Measurements from ENCODE around the gene PIMREG.

PIMREG gene

DNA sequence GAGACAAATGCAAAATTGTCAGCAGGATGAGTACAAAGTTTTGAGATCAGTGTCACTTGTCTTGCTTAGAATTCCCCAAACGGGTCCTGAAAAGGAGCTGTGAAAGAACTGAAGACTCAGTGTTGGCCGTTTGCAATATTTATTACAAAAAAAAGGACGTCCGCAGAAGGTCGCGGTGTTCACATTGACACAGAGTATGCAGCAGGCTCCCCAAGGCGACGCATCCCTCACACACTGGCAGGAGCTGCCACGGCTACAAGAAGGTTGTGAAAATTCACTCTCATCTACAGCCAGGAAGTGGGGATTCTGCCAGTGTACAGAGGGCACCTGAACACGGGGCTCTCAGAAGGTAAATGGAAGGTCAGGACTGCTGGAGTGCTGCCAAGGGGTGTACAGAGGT lies 35.5 kb upstream of the PIMREG start:
- Histone ChIP-seq H4K20me1 (ENCODE audit: insufficient read depth) (no peaks in the 10 kb centered on the region), H3K27me3 (ENCODE audit: insufficient read depth, low read depth) (no peaks in the 10 kb centered on the region), H3K4me2 (no peak overlapping the region), H3K79me2 (ENCODE audit: insufficient read depth, low read depth) (no peaks in the 10 kb centered on the region), H3K36me3 (ENCODE audit: insufficient read depth) (no peaks in the 10 kb centered on the region), H3K27ac (no peak overlapping the region), H3K4me1 (ENCODE audit: low read depth, poor library complexity, severe bottlenecking) (no peaks in the 10 kb centered on the region), H3K4me3 (IDR thresholded peaks at IDR 0.05; ENCODE audit: insufficient read depth, low read depth, low read length) (no peak overlapping the region), H3K9ac (no peak overlapping the region), H2AFZ (ENCODE audit: low read depth) (no peak overlapping the region)
- TF ChIP-seq, protein P1, sequence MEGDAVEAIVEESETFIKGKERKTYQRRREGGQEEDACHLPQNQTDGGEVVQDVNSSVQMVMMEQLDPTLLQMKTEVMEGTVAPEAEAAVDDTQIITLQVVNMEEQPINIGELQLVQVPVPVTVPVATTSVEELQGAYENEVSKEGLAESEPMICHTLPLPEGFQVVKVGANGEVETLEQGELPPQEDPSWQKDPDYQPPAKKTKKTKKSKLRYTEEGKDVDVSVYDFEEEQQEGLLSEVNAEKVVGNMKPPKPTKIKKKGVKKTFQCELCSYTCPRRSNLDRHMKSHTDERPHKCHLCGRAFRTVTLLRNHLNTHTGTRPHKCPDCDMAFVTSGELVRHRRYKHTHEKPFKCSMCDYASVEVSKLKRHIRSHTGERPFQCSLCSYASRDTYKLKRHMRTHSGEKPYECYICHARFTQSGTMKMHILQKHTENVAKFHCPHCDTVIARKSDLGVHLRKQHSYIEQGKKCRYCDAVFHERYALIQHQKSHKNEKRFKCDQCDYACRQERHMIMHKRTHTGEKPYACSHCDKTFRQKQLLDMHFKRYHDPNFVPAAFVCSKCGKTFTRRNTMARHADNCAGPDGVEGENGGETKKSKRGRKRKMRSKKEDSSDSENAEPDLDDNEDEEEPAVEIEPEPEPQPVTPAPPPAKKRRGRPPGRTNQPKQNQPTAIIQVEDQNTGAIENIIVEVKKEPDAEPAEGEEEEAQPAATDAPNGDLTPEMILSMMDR (conservative IDR thresholded peaks at IDR 0.05; ENCODE audit: low read depth, low read length), result no peak

DNA sequence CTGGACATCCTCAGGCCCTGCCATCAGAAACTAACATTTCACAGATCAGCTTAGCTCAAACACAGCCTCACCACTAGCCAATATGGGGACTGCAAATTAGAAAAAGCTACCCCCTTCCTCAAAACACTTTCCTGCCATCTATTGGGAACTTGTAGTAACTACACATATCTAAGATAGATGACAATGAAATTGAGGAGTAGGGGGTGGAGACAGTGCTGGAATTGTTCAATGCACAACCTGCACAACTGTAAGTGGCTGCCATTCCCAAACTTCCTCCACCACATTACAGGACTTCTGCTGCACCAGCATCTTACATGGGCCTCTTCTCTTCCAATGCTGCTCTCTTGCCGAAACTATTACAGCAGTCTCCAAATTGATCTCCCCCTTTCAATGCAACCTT lies 31.2 kb upstream of the PIMREG start:
- Histone ChIP-seq H3K27ac (no peak overlapping the region), H3K36me3 (ENCODE audit: insufficient read depth) (no peaks in the 10 kb centered on the region), H4K20me1 (ENCODE audit: insufficient read depth) (no peaks in the 10 kb centered on the region), H3K4me3 (IDR thresholded peaks at IDR 0.05; ENCODE audit: insufficient read depth, low read depth, low read length) (no peak overlapping the region), H3K9ac (no peak overlapping the region), H2AFZ (ENCODE audit: low read depth) (no peak overlapping the region), H3K4me1 (ENCODE audit: low read depth, poor library complexity, severe bottlenecking) (no peaks in the 10 kb centered on the region), H3K79me2 (ENCODE audit: insufficient read depth, low read depth) (no peaks in the 10 kb centered on the region), H3K4me2 (no peak overlapping the region), H3K27me3 (ENCODE audit: insufficient read depth, low read depth) (no peaks in the 10 kb centered on the region)
- TF ChIP-seq, protein P1 (conservative IDR thresholded peaks at IDR 0.05; ENCODE audit: low read depth, low read length), result 0 out of 2 replicates have a peak, but pooled peaks have one; percentile 33

DNA sequence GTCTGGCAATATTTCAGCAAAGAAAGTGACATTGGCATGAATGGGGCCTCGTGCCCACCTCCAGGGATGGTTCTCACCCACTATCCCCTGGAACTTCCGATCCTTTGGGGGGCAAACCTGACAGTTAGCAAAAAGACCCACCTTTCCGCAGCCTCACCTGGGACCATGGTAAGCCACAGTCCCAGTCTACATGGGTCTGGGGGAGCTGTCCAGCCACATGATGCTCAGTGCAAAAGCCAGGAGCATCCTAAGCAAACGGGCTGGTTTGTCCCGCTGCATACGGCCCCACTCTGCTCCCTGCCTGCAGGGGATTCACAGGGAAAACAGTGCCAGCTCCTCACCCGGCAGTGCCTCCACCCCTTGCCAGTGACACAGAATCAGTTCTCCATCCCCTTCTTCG lies 28.6 kb upstream of the PIMREG start:
- Histone ChIP-seq H3K27me3 (ENCODE audit: insufficient read depth, low read depth) (no peaks in the 10 kb centered on the region), H3K4me3 (IDR thresholded peaks at IDR 0.05; ENCODE audit: insufficient read depth, low read depth, low read length) (no peak overlapping the region), H3K79me2 (ENCODE audit: insufficient read depth, low read depth) (no peaks in the 10 kb centered on the region), H3K4me2 (no peak overlapping the region), H3K27ac (no peak overlapping the region), H3K9ac (no peak overlapping the region), H3K4me1 (ENCODE audit: low read depth, poor library complexity, severe bottlenecking) (no peaks in the 10 kb centered on the region), H2AFZ (ENCODE audit: low read depth) (no peak overlapping the region), H4K20me1 (ENCODE audit: insufficient read depth) (no peaks in the 10 kb centered on the region), H3K36me3 (ENCODE audit: insufficient read depth) (no peaks in the 10 kb centered on the region)
- TF ChIP-seq, protein P1 (conservative IDR thresholded peaks at IDR 0.05; ENCODE audit: low read depth, low read length), result no peak

DNA sequence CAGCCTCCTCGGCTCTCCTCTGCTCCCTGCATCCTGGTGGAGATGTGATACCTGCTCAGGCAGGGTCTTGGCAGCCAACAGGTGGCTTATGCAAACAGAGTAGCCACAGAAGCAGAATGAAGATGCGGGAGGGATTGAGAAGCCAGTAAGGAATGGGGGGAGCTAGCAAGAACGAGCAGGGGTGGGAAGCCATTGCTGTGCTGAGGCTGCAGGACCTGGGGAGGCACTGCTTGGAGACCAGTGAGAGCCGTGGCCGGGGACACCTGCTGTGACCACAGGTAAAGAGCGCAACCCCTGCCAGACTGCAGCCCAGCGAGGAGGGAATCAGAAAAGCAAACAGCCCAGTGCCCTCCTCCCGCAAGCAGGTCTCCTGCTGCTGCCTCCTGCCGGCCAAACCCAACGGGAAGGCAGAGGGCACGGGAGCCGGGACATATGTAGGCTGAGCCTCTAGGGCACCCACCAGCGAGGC lies 24.0 kb upstream of the PIMREG start:
- Histone ChIP-seq H3K27ac (no peak overlapping the region), H2AFZ (ENCODE audit: low read depth) (no peak overlapping the region), H3K4me3 (IDR thresholded peaks at IDR 0.05; ENCODE audit: insufficient read depth, low read depth, low read length) (no peak overlapping the region), H3K4me1 (ENCODE audit: low read depth, poor library complexity, severe bottlenecking) (no peaks in the 10 kb centered on the region), H3K27me3 (ENCODE audit: insufficient read depth, low read depth) (no peaks in the 10 kb centered on the region), H4K20me1 (ENCODE audit: insufficient read depth) (no peaks in the 10 kb centered on the region), H3K79me2 (ENCODE audit: insufficient read depth, low read depth) (no peaks in the 10 kb centered on the region), H3K4me2 (no peak overlapping the region), H3K36me3 (ENCODE audit: insufficient read depth) (no peaks in the 10 kb centered on the region), H3K9ac (no peak overlapping the region)
- TF ChIP-seq, protein P1 (conservative IDR thresholded peaks at IDR 0.05; ENCODE audit: low read depth, low read length), result no peak
